SIG-M5 (cell line): ENCODE data around the gene TMEM239.
"Not testable (repeated sequence)": the region's sequence is repeated elsewhere in the genome, so short reads cannot be mapped to it uniquely, and the experiment has no call there.

Source experiments
- DNase-seq: peaks from one replicate; lab custom pipeline; 2025; lab: John Stamatoyannopoulos, UW

The TMEM239 gene

GRCh38 chr20:2816030-2816582, at the start of gene TMEM239:
TSS of gene TMEM239 (plus strand) at chr20:2816364. CDS start at chr20:2816555, 191 bp downstream.
- DNase-seq, result no peak

GRCh38 chr20:2767768-2768631, 48.2 kb upstream of the TMEM239 start:
- no peak for DNase-seq

DNA sequence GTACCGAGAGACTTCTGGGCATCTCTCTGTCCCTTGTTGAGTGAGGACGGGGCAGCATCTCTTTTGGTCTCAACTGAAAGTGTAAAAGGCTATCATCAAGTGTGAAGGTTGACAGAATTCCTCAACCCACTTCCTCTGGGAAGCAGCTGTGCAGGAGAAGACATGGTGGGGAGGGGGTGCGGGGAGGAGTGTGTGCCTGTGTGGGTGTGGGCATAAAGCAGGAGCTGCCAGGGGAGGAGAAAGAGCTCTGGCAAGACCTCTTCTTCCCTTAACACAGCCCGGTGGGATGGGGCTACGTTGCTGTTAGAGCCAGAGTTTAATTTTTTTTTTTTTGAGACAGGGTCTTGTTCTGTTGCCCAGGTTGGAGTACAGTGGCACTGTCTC, 47.5 kb upstream of the TMEM239 start:
- DNase-seq, result no peak

DNA sequence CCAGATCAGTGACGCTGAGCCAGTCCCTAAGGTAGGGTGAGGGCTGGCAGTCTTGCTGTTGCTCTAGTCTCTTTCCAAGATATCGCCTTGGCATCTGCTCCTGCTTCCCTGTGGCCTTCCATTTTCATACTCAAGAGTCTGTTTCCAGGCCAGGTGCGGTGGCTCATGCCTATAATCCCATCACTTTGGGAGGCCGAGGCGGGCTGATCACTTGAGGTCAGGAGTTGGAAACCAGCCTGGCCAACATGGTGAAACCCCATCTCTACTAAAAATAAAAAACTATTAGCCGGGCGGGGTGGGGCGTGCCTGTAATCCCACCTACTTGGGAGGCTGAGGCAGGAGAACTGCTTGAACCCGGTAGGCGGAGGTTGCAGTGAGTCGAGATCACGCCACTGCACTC, 46.1 kb upstream of the TMEM239 start:
- not testable (repeated sequence) for DNase-seq

DNA sequence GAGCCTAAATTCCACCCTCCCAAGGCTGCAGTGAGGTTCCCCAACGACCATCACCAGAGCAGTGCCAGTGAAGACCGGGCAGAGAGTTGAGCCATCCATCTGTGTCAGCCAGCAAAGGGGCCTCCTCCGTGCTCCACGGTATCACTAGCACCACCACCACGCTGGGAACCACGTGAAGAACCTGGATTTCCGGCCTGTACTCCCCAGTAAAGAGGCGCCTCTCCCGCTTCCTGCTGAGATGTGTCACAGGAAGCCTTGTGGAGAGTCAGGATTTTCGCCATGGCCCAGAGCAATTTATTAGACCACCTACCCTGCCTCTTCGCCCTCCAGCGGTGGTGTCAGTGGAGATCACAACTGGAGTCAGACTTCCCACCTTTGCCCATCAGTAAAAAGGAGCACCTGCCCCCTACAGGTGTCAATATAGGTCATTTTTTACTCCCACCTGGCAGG, 44.5 kb upstream of the TMEM239 start:
- no peak for DNase-seq

- DNase-seq, result no peak
These were observed 42.4 kb upstream of the TMEM239 start for GRCh38 chr20:2773812-2774211.

DNA sequence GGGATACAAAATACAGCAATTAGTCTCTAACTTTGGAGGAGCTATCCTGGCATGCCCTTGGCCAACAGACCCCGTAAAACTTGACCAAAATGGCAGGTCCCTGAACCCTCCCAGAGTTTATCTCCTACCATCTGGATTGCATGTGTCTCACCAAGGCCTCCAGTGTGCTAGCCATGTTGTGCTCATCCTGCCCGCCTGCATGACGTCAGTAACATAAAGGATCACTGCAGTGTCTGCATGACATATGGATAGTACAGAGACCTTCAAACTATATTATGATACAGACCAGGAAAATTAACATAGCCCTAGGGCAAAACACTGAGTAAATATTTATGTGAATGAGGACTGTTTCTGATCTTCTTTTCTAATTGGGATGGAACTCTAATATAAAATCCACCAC, 41.0 kb upstream of the TMEM239 start:
- DNase-seq, result no peak

GRCh38 chr20:2778602-2779321, 37.4 kb upstream of the TMEM239 start:
- no peak for DNase-seq

- no peak for DNase-seq
These were observed 35.2 kb upstream of the TMEM239 start for GRCh38 chr20:2780948-2781347.

DNA sequence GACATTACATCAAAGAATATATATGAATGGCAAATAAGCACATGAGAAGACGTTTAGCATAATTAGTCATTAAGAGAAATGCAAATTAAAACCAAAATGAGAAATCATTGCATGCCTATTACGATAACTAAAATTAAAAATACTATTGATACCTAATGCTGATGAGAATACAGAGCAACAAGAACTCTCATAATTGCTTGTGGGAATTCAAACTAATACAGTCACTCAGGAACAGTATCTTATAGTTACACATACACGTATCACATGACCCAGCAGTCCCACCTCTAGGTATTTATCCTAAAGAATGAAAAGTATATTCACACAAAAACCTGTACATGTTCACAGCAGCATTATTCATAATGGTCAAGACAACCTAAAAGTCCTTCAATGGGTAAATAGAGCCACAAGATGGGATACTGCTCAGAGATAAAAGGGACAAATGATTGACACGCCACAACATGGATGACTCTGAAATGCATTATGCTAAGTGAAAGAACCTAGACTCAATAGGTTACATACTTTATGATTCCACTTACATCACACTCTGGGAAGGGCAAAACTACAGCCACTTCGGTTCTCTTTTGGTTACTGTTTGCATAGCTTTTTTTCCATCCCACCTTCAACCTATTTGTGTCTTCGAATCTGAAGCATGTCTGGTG, 32.1 kb upstream of the TMEM239 start:
- no peak for DNase-seq

GRCh38 chr20:2793471-2793870, 22.7 kb upstream of the TMEM239 start:
- DNase-seq, result no peak

GRCh38 chr20:2794202-2794748, 21.9 kb upstream of the TMEM239 start:
- no peak for DNase-seq

- no peak for DNase-seq
These were observed 21.2 kb upstream of the TMEM239 start for GRCh38 chr20:2794866-2795447.

- DNase-seq, result no peak
These were observed 20.7 kb upstream of the TMEM239 start for GRCh38 chr20:2795451-2795850.

GRCh38 chr20:2796011-2796660, 20.0 kb upstream of the TMEM239 start:
- no peak for DNase-seq

DNA sequence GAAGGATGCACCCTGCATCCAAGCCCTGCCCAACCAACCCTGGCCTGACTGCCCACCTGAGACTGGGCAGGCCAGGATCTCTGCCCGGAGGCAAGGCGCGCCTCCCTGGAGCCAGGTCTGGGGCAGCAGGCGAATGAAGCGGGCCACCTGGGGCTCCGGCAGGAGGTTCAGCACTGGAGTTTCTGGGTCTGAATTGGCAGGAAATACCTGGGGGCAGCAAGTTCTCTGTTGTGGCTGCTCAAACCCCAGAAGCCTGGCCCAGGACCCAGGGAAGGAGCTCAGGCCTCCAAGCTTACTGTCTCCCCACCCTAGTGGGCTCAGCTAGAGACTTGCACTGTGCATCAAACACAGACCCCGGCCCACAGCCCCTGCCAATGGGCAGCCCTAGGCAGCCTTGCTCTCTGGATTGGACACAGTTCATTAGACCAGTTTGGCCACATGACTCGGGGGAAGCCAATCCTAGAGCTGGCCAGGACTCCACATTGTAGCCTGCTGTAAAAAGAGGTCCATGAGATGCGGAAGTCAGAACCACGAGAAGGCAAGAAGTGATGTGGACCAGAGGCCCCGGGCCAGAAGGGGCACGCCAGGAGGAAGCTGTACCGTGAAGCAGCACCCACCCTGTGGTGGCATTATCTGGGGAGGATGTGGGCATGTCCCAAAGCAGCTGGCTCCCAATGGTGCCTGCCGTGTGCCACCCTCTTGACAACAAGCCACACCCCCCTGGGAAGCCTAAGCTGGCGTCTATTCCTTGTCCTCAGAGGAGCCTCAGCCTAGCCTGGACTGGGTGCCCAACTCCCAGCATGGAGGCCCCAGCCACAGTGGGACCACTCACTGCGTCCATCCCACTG, 18.8 kb upstream of the TMEM239 start:
- DNase-seq, result no peak

DNA sequence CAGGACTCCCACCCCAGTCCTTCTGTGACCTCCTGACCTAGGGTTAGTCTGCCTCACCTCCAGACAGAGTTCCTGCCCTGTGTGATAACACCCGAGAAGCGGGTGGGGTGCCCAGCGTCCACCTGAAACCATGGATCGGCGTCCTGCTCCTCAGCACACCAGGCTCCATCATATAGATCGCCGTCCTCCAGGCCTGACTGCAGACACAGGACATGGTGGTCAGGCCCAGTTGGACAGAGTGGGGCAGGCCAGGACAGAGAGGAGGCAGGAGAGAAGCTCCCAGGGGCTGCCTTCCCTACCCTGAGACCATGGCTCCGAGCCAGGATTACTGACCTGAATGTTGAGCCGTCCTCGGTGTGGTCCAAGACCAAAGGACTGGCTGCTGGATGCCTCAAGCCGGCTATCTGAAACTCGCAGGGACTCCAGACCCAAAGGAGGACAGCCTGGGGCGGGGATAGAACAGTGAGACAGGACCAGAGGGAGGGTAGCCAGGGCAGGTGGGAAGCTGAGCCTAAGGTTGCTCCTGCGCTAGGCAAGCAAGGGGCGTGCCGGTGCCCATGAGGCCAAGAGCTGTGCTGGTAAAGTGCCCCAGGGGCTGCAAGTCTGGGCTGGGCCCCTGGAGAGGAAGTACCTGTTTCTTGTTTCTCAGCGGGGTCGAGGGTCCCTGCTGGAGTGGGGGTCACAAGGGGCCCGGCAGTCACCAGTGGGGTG, 17.9 kb upstream of the TMEM239 start:
- DNase-seq, result no peak

- DNase-seq, result no peak
These were observed 17.4 kb upstream of the TMEM239 start for GRCh38 chr20:2798814-2799213.

DNA sequence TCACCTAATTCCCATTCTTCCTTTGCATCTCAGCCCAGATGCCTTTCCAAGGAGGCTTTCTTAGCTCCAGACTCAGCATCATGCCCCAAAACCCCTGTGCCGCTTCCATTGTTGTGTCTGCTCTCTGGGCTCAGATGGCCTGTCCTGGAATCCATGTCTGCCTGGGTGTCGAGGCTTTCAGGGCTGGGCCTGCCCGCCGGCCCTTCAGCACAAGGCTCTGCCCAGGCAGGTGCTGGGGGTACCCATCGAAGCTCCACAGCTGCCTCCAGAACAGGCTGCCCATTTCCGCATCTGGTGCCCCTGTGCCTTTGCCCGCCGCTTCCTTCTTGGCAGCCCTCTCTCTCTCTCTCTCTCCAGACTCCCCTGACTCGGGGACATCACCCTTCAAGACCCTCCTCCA, 16.9 kb upstream of the TMEM239 start:
- DNase-seq, result no peak
